ENCODE measurements around the gene HPGDS. TPM values are rescaled to one million over a fixed set of nuclear protein-coding genes. Genes with fewer than 3 reads are reported as not detected.

HPGDS gene
- total RNA-seq, 1 experiment from 2014 or later, result not detected

DNA sequence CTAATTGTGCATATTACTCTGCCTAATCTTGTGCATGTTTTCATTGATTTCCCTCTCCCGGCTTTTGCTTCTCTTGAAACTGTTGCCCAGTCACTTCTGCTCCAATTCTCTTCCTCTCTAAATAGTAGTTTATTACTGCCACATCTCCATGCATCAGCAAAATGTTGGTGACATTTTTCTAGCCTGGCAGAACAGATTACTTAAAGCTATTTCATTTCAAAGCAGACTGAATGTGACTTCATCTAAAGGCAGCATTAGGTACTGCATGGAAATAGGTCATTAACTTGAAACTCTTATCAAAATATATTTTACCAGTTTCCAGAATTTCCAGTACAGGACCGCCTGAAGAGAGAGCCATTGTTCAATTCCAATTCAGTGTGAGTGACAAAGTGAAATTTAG is 52.4 kb downstream of the HPGDS start:
- TF ChIP-seq, protein P1, sequence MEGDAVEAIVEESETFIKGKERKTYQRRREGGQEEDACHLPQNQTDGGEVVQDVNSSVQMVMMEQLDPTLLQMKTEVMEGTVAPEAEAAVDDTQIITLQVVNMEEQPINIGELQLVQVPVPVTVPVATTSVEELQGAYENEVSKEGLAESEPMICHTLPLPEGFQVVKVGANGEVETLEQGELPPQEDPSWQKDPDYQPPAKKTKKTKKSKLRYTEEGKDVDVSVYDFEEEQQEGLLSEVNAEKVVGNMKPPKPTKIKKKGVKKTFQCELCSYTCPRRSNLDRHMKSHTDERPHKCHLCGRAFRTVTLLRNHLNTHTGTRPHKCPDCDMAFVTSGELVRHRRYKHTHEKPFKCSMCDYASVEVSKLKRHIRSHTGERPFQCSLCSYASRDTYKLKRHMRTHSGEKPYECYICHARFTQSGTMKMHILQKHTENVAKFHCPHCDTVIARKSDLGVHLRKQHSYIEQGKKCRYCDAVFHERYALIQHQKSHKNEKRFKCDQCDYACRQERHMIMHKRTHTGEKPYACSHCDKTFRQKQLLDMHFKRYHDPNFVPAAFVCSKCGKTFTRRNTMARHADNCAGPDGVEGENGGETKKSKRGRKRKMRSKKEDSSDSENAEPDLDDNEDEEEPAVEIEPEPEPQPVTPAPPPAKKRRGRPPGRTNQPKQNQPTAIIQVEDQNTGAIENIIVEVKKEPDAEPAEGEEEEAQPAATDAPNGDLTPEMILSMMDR (IDR thresholded peaks at IDR 0.05), result no peak
- TF ChIP-seq MYBL2 (CRISPR knock-in tag; IDR thresholded peaks at IDR 0.05) (no peak), ZBTB21 (CRISPR knock-in tag; IDR thresholded peaks at IDR 0.05; ENCODE audit: borderline replicate concordance) (no peak), ELF4 (CRISPR knock-in tag; IDR thresholded peaks at IDR 0.05; ENCODE audit: low read depth) (no peak), NFATC4 (CRISPR knock-in tag; IDR thresholded peaks at IDR 0.05) (no peak), ETV6 (CRISPR knock-in tag; IDR thresholded peaks at IDR 0.05) (no peak), ZNF671 (CRISPR knock-in tag; IDR thresholded peaks at IDR 0.05) (no peak), FOXP1 (CRISPR knock-in tag; IDR thresholded peaks at IDR 0.05; ENCODE audit: borderline replicate concordance) (no peak), NR1H2 (CRISPR knock-in tag; IDR thresholded peaks at IDR 0.05) (no peak), NR2C2 (CRISPR knock-in tag; IDR thresholded peaks at IDR 0.05) (no peak), GABPB1 (CRISPR knock-in tag; IDR thresholded peaks at IDR 0.05) (no peak), SMAD3 (CRISPR knock-in tag; IDR thresholded peaks at IDR 0.05; ENCODE audit: borderline replicate concordance) (no peak), OVOL2 (CRISPR knock-in tag; IDR thresholded peaks at IDR 0.05; ENCODE audit: borderline replicate concordance) (no peak), CREM (CRISPR knock-in tag; IDR thresholded peaks at IDR 0.05) (no peak), RELA (CRISPR knock-in tag; IDR thresholded peaks at IDR 0.05; ENCODE audit: borderline replicate concordance) (no peak), MXD4 (CRISPR knock-in tag; IDR thresholded peaks at IDR 0.05; ENCODE audit: borderline replicate concordance) (no peak)
- TF ChIP-seq, protein P2, sequence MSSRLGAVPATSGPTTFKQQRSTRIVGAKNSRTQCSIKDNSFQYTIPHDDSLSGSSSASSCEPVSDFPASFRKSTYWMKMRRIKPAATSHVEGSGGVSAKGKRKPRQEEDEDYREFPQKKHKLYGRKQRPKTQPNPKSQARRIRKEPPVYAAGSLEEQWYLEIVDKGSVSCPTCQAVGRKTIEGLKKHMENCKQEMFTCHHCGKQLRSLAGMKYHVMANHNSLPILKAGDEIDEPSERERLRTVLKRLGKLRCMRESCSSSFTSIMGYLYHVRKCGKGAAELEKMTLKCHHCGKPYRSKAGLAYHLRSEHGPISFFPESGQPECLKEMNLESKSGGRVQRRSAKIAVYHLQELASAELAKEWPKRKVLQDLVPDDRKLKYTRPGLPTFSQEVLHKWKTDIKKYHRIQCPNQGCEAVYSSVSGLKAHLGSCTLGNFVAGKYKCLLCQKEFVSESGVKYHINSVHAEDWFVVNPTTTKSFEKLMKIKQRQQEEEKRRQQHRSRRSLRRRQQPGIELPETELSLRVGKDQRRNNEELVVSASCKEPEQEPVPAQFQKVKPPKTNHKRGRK (CRISPR knock-in tag; IDR thresholded peaks at IDR 0.05; ENCODE audit: borderline replicate concordance), result no peak
- TF ChIP-seq, protein P3, sequence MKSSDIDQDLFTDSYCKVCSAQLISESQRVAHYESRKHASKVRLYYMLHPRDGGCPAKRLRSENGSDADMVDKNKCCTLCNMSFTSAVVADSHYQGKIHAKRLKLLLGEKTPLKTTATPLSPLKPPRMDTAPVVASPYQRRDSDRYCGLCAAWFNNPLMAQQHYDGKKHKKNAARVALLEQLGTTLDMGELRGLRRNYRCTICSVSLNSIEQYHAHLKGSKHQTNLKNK (CRISPR knock-in tag; IDR thresholded peaks at IDR 0.05), result no peak
- TF ChIP-seq, protein P4, sequence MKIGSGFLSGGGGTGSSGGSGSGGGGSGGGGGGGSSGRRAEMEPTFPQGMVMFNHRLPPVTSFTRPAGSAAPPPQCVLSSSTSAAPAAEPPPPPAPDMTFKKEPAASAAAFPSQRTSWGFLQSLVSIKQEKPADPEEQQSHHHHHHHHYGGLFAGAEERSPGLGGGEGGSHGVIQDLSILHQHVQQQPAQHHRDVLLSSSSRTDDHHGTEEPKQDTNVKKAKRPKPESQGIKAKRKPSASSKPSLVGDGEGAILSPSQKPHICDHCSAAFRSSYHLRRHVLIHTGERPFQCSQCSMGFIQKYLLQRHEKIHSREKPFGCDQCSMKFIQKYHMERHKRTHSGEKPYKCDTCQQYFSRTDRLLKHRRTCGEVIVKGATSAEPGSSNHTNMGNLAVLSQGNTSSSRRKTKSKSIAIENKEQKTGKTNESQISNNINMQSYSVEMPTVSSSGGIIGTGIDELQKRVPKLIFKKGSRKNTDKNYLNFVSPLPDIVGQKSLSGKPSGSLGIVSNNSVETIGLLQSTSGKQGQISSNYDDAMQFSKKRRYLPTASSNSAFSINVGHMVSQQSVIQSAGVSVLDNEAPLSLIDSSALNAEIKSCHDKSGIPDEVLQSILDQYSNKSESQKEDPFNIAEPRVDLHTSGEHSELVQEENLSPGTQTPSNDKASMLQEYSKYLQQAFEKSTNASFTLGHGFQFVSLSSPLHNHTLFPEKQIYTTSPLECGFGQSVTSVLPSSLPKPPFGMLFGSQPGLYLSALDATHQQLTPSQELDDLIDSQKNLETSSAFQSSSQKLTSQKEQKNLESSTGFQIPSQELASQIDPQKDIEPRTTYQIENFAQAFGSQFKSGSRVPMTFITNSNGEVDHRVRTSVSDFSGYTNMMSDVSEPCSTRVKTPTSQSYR (CRISPR knock-in tag; IDR thresholded peaks at IDR 0.05), result no peak
- TF ChIP-seq, protein P5, sequence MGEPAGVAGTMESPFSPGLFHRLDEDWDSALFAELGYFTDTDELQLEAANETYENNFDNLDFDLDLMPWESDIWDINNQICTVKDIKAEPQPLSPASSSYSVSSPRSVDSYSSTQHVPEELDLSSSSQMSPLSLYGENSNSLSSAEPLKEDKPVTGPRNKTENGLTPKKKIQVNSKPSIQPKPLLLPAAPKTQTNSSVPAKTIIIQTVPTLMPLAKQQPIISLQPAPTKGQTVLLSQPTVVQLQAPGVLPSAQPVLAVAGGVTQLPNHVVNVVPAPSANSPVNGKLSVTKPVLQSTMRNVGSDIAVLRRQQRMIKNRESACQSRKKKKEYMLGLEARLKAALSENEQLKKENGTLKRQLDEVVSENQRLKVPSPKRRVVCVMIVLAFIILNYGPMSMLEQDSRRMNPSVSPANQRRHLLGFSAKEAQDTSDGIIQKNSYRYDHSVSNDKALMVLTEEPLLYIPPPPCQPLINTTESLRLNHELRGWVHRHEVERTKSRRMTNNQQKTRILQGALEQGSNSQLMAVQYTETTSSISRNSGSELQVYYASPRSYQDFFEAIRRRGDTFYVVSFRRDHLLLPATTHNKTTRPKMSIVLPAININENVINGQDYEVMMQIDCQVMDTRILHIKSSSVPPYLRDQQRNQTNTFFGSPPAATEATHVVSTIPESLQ (CRISPR knock-in tag; IDR thresholded peaks at IDR 0.05), result no peak
- DNase-seq (ENCODE audit: low spot score), result no peak
- no peaks in the 10 kb centered on the region for H3K9me3 Mint-ChIP-seq
- ATAC-seq, result no peak
- no peaks in the 10 kb centered on the region for H3K4me1 Mint-ChIP-seq
- CTCF ChIA-PET, result no interaction called here
- H3K4me3 Mint-ChIP-seq, result no peak overlapping the region
- no peak overlapping the region for H3K27ac Mint-ChIP-seq
- no peaks in the 10 kb centered on the region for H3K27me3 Mint-ChIP-seq (ENCODE audit: low read depth)
- peaks cover 23% of the 10 kb centered on the region for H3K36me3 Mint-ChIP-seq
- POLR2A ChIA-PET, result no interaction called here
